Amniotic stem cell (primary cell): ENCODE data around the gene ADORA1.
A peak's percentile ranks its signal among the peaks of the same experiment; 100 is the strongest.

Experiments used
- DNase-seq: peaks from one replicate; lab custom pipeline; 2025; lab: John Stamatoyannopoulos, UW

The ADORA1 gene

DNA sequence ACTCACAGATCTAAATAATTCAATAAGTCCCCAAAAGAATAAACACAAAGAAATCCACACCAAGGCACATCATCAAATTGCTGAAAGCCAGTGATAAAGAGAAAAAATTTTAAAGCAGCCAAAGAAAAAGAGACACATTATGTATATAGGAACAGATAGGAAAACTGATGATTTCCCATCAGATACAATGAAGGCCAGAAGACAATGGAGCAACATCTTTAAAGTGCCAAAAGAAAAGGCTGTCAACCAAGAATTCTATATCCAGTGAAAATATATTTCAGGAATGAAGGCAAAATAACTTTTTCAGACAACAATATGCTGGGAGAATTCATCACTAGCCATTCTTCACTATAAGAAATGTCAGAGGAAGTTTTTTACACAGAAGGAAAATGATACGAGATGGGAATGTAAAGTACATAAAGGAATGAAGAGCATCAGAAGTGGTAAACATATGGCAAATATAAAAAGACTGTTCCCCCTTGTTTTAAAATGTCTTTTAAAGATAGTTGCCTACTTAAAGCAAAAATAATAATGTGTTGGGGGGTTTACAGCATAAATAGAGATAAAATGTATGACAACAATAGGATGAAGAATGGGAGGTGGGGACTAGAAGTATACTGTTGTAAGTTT is 32.4 kb upstream of the ADORA1 start:
- DNase-seq = no peak

DNA sequence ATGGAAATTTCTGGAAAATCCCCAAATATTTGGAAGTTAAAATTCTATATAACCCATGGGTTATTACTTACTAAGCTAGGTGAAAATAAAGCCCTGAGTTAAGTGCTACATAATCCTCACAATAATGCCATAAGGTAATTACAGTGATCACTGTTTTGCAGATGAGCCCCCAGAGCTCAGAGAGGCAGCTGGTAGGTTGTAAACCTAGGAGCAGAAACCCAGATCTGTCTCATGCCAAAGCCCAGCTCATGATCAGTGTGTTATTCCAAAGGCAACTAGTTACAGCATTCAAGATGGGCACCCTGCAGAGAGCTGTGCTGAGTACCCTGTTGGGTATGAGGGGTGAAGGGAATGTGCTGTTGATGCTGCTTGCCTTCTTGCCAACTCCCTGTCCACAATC is 31.0 kb upstream of the ADORA1 start:
- no peak for DNase-seq

DNA sequence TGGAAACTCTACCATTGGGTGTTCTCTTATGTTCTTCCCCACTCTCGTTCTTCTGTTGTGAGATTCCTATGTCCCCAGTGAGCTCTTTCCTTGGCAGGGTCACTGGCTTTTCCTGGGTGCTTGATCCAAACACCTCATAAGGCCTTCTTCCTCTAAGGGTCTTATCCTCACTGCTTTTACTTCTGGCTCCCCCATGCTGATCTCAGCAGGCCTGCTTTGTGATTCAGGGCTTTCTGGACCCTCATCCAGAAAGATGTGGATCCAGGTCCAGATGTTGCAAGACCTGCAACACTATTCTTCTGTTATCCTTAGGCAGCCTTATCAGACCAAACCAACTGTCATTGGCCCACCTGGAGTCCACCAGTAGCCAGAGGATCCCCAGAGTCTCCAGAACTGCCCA is 30.5 kb upstream of the ADORA1 start:
- no peak for DNase-seq

DNA sequence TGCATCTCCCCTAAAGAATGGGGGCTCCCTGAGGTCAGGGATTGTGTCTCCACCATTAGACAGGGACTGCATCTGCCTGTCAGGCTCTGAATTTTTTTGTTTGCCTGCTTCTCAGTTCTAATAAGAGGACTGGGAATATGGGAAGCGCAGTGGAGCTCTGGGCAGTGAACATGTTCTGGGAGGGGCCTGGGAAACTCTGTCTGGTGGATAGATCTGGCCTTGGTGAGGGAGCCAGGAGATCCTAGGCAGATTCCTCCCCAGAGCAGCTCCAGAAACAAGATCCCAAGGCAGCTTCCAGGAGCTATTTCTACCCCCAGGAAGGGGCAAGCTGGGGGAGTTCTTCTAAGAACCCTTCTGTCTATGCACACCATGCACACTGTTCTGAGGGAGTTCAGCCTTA is 29.1 kb upstream of the ADORA1 start:
- no peak for DNase-seq

DNA sequence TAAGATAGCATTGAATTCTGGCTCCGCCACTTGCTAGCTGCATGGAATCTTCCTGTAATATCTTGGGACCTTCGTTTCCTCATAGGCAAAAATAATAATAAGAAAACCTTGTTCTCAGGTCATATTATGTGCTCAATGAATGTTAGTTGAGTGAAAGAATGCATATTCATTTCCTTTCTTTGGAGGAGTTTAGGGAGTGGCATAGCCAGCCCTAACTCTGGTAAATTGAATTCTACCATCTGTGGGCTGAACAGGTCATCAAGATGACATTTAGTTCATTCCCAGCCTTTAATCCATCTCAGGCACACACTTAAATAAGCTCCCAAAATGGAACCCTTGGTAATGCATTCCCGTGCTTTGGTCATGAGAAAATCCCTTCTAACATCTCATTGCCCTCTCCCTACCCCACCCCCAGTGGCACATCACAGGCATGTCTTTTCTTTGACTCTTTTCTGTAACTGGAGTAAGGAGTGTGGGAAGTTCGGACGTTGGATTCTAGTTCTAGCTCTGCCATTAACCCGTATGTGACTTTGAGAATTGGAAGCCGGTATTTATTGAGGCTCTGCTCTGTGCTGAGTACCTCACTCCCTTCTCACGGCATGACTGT is 28.5 kb upstream of the ADORA1 start:
- DNase-seq = no peak

DNA sequence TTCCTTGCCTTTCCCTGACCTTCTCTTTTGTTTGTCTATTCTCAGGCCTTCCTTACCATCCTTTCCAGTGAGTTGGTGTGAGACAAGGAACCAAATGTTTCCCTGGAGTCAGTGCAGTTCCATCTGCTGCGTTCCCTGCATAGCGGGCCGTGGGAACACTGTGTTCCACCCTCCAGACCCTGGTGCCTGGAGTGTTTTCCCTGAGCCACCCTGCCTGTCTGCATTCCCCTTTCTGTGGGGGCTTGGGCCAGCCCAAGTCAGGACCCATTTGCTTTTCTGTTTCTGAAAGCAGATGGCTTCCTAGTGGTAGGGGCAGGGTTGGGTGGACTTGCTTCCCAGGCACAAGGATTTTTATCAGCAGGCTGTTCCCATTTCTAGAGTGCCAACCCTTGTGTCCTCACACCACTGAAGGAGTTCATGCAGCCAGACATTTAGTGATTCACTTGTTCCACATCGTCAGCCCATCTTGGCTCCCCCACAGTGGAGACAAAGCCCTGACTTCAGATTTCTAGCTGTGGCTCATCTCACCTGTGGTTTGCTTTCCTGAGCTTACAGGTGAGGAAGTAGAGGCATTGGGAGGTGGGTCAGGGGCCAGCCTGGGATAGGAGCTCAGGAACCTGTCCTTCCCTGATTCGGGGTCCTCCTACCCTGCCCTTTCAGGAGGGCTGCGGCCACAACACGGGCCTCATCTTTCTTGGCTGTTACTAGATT is 27.6 kb upstream of the ADORA1 start:
- DNase-seq = no peak

DNA sequence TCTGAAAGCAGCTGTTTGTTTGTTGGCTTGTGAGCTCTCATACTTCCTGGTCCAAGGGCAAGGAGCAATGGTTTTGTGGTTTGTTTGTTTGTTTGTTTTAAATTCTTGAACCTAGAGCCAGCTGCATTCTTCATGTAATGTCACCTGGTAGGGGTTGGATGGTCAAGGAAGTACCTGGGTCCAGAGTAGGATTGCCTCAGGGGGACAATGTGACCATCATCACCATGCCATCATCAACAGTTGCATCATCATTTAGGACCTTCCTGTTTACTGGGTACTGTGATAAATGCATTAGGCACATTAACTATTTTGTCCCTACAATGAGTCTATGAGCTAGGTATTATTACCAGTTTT is 27.0 kb upstream of the ADORA1 start:
- no peak for DNase-seq

DNA sequence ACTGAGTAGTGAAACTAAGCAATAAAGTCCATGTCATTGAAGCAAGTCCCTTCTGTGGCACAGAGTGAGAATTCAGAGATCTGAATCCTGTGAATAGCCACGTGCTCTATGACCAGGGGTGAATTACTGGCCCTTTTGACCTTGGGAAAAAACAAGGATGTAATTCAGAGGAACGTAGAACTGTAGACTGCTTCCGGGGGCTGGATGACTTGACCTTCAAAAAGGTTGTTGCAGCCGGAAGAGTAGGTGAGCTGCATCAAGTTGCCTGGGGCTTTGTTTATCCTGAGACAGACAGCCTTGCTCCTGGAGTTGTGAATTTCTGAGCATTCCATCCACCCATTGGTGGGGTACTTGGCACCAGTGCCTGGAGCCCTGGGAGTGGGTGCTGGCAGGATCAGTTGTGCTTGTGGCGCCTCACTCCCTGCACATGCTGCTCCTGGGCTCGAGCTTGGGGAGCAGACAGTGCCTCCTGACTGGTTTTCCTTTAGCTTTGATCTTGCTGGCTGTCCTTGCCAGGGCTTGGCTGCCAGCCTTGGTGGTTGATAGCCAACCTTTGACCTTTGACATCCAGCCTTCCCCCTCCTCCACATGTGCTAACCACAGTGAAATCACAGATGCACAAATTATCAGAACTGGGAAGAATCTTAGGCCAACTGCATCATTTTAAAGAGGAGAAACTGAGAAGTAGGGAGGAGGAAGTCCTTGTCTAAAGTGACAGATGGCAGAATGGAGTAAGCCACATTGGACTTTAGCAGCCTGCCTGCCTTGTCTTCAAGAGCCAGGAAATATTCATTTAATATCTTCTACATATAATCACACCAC is 25.5 kb upstream of the ADORA1 start:
- no peak for DNase-seq

DNA sequence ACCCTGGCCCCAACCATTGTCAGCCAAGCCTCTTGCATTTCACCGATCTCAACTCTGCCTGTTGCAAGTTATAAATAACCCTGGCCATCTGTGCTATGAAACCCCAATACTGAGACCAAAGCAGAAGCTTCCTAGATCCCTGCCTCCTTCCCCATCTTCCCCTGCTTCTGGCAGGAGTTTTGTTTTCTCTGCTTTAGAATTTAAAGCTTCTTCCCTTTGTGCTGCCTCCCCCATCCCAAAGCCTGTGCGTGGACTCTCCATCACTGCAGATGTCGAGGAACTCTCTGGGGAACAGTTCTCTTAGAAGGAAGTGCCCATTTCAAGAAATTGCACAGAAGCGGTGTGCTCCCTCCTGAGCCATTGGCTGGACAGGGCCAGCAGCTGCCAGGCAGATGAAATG is 24.3 kb upstream of the ADORA1 start:
- DNase-seq = no peak

DNA sequence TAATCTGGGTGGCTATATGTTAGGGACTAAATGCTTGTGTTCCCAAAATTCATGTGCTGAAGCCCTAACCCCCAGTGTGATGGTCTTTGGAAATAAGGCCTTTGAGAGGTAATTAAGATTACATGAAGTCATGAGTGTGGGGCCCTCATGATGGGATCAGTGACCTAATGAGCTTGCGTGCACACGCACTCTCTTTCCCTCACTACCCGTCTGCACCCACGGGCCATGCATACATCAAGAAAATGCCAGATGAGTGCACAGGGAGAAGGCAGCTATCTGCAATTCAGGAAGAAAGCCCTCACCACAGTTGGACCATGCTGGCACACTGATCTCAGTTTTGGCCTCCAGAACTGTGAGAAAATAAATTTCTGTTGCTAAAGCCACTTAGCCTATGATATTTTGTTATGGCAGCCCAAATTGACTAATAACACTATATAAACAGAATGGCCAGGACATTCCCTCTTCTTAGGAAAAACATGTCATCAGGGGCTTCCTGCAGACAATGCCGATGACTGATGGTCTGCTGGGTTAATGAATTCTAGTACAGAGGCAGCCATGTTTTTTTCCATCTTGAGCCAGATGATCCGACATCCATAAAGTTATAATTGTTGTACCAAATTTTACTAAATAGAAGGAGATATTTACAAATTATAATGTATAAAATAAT is 23.6 kb upstream of the ADORA1 start:
- no peak for DNase-seq

DNA sequence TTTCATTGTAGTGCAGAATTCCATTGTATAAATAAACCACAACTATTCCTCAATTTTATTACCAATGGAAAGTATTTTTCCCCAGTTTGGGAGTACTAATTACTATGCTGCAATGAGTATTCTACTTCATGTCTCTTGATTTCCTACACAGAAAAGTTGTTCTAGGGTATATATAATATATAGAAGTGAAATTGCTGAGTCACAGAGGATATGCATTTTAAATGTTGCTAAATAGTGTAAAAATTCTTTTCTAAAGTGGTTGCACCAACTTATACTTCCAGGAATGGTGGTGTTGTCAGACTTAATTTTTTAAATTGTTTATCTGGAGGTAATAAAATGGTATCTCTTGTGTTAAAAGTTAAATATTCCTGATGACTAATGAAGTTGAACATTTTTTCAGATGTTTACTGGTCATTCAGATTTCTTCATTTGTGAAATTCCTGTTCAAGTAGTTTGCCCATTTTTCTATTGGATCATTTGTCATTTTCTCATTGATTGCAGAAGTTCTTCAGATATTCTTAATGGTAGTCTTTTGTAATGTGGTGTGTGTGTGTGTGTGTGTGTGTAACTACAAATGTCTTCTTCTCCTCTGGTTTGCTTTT is 22.6 kb upstream of the ADORA1 start:
- no peak for DNase-seq

DNA sequence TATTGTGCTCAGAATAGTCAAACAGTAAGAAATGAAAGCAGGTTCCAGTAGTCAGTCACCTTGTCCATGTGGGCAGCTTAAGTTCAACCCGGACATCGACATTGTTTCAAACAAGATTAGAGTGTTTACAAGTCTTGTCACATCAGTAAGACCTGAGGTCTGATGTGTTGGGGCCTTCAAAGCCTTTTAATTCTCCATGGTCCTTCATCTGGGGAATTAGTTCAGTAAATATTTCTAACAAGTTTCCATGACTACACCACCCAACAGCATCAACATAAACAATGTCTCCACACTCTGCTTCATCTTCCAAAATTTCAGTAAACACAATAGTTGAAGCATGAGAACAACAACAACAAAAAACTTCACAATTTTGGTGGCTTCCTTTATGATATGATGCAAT is 15.1 kb upstream of the ADORA1 start:
- DNase-seq = no peak

DNA sequence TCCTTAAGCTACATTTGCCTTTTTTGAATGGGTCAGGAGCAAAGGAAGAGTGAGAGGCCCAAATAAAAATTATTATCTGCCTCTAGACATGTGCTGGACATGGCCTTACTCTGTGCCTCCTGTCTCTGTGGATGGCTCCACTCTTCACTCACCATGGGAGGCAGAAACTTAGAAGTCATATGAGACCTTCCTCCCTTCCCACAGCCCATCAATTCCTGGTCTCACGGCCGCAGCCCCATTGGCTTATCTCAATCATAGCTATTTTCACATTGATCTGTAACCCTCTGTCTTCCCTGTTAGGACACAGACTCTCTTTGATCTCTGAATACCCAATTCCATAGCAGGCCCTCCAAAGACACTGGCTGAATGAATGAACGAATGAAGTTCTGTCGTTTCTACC is 14.2 kb upstream of the ADORA1 start:
- DNase-seq = no peak

DNA sequence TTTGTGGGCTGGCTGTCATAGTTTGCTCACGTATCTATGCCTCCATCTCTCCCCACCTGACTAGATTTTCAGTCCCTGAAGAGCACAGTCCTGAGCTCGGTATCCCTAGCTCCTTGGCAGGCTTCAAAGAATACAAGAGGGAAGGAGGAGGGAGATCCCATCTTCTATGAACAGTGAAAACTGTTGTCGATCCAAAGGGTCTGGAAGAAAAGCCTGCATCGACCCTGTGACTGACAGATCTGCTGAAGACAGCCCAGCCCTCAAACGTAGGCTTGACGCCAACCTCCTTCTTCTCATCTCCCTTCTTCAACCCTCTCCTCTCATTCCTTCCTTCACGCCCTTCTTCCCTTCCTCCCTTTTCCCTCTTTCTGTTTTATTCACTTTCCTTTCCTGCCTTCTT is 13.3 kb upstream of the ADORA1 start:
- DNase-seq = no peak

DNA sequence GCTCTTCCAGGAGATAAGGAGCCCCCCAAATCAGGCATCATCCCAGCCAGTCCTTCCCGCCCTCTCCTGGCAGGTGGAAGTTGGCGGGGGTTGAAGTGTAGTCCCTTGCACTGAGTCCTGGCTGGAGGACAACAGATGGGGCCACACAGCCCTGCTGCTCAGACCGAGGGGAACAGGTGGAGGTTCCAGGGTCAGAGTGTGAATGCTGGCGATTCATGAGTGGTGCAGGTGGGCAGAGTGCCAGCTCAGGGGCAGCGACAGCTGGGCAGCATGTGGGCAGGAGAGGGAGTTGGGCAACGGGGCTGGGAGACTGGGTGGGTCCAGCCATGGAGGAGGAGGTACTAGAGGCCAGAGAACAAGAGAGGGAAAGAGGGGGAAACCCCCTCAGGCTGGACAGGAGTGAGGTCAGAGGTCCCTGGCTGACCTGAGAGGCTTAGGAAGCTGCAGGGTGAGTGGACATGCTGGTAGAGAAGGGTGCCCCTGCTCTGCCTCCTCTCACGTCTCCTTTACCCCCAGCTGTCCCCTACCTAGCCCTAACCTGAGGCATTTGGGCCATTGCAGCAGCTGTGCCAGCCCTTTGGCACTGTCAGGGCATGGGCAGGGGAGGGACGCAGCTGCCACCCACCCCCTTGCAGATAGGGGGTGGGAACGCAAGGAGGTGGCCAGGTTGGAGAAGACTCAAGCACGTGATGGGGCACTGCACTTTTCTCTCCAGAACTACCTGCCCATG is 11.3 kb upstream of the ADORA1 start:
- DNase-seq = no peak

DNA sequence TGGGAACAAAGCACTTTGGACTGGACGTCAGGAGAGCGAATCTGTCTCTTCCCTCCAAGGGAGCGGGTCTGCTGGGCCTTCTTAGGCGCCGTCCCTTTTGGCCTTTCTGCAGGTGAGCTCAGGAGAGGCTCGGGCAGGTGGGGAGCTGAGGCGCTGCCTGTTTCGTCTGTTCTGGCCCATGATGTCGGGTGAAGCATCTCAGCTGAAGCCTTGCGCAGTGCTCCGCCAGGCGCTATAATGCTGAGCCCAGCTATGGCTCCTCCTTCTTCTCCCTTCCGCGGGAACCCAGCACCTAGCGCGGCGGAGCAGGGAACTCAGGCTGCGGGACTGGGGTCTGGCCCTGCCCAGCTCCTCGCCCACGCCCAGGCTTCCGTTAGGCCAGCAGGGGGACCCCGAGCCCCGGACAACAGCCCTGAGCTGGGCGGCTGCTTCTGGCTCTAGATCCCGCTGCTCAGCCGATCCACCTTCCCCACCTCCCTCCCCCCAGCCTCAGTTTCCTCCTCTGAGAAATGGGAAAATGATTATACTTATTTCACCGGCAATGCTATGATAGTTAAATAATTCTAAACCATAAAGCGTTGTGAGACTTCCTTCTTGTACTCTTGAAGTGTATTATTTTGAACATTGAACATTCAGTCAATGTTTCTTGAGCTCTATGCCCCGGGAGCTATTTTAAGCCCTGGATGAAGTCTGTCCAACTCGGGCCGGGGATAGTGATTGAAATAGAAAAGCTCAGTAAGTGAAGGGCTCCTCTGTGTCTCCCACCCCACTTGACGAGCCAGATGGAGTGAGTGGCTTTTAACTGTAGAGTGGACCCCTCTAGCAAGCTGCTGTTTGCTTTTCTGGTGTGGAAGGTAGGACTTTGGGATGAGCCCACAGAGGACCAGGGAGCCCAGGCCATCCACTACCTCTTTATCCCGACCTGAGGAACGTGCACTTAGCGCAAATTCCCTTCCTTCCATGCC is 9.6 kb upstream of the ADORA1 start:
- DNase-seq = peak; percentile 25

DNA sequence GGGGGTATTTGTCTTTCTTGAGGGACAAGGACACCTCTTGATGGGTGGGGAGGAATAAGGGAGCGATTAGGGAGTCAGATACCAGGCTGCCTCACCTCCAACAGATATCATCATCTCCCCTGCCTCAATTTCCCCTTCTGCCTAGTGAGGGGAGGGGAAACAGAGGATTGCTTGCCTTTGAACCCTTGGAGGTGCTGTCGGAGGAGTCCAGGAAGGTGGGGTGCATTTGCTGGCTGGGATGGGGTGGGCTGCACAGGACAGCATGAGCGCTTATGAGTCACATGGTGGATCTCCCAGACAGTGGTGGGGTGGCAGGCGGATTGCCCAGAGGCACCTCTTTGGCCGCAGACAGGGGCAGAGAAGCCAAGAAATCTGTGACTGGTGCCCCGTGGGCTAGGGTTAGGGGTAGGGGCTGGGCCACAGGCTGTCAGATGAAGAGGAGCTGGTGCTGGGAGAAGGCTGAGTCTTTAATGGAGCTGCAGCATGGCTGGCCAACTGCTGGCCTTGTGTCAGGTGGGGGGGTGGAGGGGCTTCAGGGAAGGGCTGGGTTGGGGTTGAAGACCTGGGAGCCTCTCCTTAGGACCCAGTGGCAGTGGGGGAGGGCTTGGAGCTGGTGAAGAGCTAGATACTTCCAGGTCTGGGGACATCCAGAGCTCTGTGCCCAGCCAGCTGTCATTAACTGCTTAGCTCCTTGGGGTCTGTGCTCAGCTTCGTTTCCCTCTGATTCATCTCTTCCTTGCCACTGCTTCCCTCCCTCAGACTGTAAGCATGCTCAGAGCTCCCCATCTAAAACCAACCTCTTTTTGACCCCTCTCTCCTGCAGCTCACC is 7.0 kb upstream of the ADORA1 start:
- DNase-seq = no peak

DNA sequence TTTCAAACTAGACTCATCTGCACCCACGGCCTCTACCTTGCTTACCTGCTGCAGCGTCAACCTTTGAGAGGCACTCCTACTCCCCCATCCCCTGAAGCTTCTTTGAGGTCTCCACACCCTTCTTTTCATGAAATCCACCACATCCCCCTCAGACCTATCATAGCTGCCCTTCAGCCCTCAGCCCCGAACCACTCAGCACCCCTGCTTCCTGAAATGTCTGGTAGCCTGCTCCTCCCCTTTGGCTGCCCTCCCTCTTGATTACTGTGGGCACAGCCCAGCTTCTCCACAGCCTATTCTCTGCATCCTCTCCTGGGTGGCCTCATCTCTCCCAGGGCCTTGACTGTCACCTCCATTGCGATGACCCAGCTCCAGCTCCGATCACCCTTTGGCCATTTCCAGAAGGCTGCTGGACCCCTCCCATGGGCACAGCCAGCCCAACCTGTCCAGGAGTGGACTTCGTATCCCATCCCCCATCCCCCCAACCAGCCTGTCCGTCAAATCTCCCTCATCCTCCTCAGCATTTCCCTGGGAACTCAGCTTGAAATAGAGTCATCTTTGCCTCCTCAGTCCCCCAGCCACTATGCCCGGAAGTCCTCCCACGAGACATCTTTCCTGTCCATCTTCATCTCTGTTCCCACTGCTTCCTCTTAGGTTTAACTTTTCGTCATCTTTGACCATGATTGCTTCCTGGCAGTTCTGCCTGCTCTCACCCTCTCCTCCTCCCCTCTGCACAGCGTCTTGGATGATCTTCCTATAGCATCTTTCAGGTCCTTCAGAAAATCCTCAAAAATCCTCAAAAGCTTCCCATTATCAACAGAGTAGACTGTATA is 6.1 kb upstream of the ADORA1 start:
- DNase-seq = no peak
